ENCODE data around the gene TM9SF1. TPM values are rescaled to one million over a fixed set of nuclear protein-coding genes. Genes with fewer than 3 reads are reported as not detected.
A peak's percentile ranks its signal among the peaks of the same experiment; 100 is the strongest.

TM9SF1 gene
- total and polyA plus RNA-seq, 10 of the 15 experiments (the other 5 are each of a cell fraction or from before 2014, with no cell fraction given), result 7.2 to 39.2 (median 17.6) TPM

DNA sequence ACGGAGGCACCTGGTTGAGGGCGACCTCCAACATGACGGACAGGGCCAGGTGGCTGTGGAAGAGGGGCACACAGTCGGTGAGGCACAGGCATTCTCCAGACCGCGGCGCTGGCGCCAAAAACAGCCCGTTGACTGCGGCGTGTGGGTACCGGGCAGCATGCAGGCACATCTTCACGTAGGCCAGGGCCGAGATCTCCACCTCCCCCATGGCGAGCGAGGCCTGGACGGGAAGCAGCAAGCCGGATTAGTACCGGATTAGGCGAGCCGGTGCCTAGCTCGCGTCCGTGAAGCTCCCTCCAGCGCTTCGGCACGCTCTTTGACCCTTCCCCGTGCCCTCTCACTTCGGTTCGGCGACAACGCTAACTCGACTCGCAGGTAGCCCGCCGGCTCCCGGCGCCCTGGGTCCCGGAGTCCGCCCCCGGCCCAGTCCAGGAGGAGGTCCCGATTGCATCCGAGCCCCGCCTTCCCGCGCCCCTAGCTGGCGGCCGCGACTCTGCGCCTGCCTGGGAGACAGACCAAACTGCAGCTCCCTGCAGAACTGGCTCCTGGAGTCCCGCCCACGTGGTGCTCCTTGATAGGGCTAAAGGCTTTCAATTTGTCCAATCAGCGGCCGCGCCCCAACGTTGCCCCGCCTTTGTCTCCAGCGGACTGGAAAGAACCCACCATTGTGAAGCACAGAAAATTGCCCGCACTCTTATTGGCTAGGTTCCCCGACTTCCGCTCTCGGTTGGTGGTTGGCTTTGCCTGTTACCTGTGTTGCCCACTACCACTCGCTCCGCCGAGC lies 54.0 kb downstream of the TM9SF1 start, which contains the start of gene EMC9 (continued):
- TF ChIP-seq, protein P1, sequence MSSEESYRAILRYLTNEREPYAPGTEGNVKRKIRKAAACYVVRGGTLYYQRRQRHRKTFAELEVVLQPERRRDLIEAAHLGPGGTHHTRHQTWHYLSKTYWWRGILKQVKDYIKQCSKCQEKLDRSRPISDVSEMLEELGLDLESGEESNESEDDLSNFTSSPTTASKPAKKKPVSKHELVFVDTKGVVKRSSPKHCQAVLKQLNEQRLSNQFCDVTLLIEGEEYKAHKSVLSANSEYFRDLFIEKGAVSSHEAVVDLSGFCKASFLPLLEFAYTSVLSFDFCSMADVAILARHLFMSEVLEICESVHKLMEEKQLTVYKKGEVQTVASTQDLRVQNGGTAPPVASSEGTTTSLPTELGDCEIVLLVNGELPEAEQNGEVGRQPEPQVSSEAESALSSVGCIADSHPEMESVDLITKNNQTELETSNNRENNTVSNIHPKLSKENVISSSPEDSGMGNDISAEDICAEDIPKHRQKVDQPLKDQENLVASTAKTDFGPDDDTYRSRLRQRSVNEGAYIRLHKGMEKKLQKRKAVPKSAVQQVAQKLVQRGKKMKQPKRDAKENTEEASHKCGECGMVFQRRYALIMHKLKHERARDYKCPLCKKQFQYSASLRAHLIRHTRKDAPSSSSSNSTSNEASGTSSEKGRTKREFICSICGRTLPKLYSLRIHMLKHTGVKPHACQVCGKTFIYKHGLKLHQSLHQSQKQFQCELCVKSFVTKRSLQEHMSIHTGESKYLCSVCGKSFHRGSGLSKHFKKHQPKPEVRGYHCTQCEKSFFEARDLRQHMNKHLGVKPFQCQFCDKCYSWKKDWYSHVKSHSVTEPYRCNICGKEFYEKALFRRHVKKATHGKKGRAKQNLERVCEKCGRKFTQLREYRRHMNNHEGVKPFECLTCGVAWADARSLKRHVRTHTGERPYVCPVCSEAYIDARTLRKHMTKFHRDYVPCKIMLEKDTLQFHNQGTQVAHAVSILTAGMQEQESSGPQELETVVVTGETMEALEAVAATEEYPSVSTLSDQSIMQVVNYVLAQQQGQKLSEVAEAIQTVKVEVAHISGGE (CRISPR knock-in tag; IDR thresholded peaks at IDR 0.05), result no peak
- TF ChIP-seq ZNF24 (IDR thresholded peaks at IDR 0.05) (no peak), MTA2 (IDR thresholded peaks at IDR 0.05; ENCODE audit: low read depth) (0 out of 2 replicates have a peak, but pooled peaks have one; percentile 29), SIN3A (IDR thresholded peaks at IDR 0.05; ENCODE audit: low read depth, low read length) (no peak), NR2F1 (conservative IDR thresholded peaks at IDR 0.05) (peak; percentile 54; the same call in 1 of the 2 replicates), ZSCAN29 (IDR thresholded peaks at IDR 0.05) (no peak), ESRRA (IDR thresholded peaks at IDR 0.05; ENCODE audit: low read length) (no peak), CREB1 (IDR thresholded peaks at IDR 0.05; ENCODE audit: low read depth) (peak; percentile 72), SUZ12 (IDR thresholded peaks at IDR 0.05; ENCODE audit: unreplicated experiment) (no peak), JUND (IDR thresholded peaks at IDR 0.05; ENCODE audit: low read depth, low read length) (no peak), ZNF384 (IDR thresholded peaks at IDR 0.05; ENCODE audit: borderline replicate concordance, low read depth, low read length) (no peak), RBBP5 (conservative IDR thresholded peaks at IDR 0.05) (no peak), PAX5 (IDR thresholded peaks at IDR 0.05; ENCODE audit: borderline replicate concordance, low read depth, low read length) (peak; percentile 87; the same call in 1 of the 2 replicates), SMAD1 (IDR thresholded peaks at IDR 0.05; ENCODE audit: low read depth, partially characterized antibody) (no peak), SMARCA5 (IDR thresholded peaks at IDR 0.05) (peak; percentile 84; the same call in 1 of the 2 replicates), TARDBP (IDR thresholded peaks at IDR 0.05; ENCODE audit: borderline replicate concordance) (peak; percentile 30; the same call in 1 of the 2 replicates), POU2F2 (IDR thresholded peaks at IDR 0.05; ENCODE audit: borderline replicate concordance, low read depth, low read length) (no peak; the same call in 1 of the 3 replicates), HDAC6 (IDR thresholded peaks at IDR 0.05; ENCODE audit: unreplicated experiment) (no peak), NBN (IDR thresholded peaks at IDR 0.05) (peak; percentile 55; the same call in 1 of the 2 replicates)
- TF ChIP-seq, protein P2, sequence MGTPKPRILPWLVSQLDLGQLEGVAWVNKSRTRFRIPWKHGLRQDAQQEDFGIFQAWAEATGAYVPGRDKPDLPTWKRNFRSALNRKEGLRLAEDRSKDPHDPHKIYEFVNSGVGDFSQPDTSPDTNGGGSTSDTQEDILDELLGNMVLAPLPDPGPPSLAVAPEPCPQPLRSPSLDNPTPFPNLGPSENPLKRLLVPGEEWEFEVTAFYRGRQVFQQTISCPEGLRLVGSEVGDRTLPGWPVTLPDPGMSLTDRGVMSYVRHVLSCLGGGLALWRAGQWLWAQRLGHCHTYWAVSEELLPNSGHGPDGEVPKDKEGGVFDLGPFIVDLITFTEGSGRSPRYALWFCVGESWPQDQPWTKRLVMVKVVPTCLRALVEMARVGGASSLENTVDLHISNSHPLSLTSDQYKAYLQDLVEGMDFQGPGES (IDR thresholded peaks at IDR 0.05), result peak; percentile 81
- TF ChIP-seq, protein P3, sequence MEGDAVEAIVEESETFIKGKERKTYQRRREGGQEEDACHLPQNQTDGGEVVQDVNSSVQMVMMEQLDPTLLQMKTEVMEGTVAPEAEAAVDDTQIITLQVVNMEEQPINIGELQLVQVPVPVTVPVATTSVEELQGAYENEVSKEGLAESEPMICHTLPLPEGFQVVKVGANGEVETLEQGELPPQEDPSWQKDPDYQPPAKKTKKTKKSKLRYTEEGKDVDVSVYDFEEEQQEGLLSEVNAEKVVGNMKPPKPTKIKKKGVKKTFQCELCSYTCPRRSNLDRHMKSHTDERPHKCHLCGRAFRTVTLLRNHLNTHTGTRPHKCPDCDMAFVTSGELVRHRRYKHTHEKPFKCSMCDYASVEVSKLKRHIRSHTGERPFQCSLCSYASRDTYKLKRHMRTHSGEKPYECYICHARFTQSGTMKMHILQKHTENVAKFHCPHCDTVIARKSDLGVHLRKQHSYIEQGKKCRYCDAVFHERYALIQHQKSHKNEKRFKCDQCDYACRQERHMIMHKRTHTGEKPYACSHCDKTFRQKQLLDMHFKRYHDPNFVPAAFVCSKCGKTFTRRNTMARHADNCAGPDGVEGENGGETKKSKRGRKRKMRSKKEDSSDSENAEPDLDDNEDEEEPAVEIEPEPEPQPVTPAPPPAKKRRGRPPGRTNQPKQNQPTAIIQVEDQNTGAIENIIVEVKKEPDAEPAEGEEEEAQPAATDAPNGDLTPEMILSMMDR (IDR thresholded peaks at IDR 0.05 in 2 of 3, conservative IDR thresholded peaks at IDR 0.05 in 1 of 3; ENCODE audit: control insufficient read depth in 2 of 3, extremely low read depth in 1 of 3, insufficient read depth in 1 of 3, low read depth in 3 of 3, low read length in 3 of 3), result peak in 2 of 3 experiments; percentile 27 to 35; a peak in 4 of 6 replicates
- TF ChIP-seq, protein P4, sequence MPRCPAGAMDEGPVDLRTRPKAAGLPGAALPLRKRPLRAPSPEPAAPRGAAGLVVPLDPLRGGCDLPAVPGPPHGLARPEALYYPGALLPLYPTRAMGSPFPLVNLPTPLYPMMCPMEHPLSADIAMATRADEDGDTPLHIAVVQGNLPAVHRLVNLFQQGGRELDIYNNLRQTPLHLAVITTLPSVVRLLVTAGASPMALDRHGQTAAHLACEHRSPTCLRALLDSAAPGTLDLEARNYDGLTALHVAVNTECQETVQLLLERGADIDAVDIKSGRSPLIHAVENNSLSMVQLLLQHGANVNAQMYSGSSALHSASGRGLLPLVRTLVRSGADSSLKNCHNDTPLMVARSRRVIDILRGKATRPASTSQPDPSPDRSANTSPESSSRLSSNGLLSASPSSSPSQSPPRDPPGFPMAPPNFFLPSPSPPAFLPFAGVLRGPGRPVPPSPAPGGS (IDR thresholded peaks at IDR 0.05; ENCODE audit: borderline replicate concordance, insufficient read depth, low read depth, low read length, poor library complexity, severe bottlenecking), result no peak

All from GM12878 (cell line).